Ovary (tissue), 3 donors: Measurements from ENCODE around the gene ARPC5L.

ENCODE experiments used
- CTCF ChIP-seq, 3 donors: fragments of 450-650 bp in 2 of 3; fragments of 200-600 bp in 1 of 3; IDR thresholded peaks; one replicate each; pipeline versions ENCODE4 v1.5.1 to v1.8.0; 2016 to 2022; ENCODE audit warnings: antibody characterized with exemption in 3 of 3, mild to moderate bottlenecking in 1 of 3
- EP300 ChIP-seq: sonication (generic); formaldehyde crosslinking; IDR thresholded peaks from one replicate; pipeline ENCODE4 v1.6.1; 2017; ENCODE audit warnings: antibody characterized with exemption
- donor health status: DM: no; HTN: no; CAD: no.

DNA sequence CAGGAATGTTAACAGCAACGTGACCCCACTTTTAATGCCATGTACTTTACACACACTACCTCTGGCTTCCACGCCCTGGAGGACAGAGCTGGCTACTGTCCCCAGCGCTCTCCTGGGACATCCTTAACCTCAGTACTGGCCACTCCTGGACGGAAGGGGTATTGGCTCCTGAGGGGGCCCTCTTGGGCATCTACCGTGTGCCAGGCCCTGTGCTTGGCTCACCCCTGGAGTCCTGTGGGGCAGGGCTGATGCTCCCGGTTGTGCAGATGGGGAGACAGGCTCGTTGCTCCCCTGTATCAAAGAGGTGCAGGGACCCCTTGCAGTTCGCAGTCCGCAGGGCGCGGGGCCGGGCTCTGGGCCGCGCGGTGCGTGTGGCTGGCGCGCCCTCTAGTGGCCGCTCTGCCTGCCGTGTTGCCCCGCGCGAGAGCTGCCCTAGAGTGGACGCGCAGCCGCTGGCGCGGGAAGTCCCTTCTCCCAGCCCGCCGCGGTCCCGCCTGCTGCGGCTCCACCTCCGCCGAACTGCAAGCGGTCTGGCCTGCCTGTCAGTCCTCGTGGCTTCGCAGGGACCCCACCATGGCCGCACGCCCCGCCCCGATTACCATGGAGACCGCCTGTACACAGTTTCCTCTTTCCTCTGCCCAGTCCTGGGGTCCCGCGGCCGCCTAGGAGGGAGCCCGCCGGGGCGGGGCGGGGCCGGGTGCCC, 8.9 kb upstream of the ARPC5L start, which contains the start of gene WDR38:
- TF ChIP-seq CTCF (IDR thresholded peaks at IDR 0.05), result peak; percentile 99 to 100 (median 99)
- no peak for TF ChIP-seq EP300
